Skeletal muscle cell (primary cell): ENCODE results near the gene ATP2B2.

Source experiments
- DNase-seq: peaks from one replicate; pipeline ENCODE4 v3.0.0-alpha.2; 2010; ENCODE audit warnings: low read depth
- H3K4me3 ChIP-seq: 2 replicates; pipeline ENCODE4 v1.5.1; 2011; ENCODE audit warnings: low read depth, mild to moderate bottlenecking, control low read depth, low read length, moderate library complexity

The ATP2B2 gene

GRCh38 chr3:10379161-10379560, 126.2 kb downstream of the ATP2B2 start:
- H3K4me3 ChIP-seq: no peak overlapping the region
- no peak for DNase-seq

GRCh38 chr3:10378742-10379141, 126.6 kb downstream of the ATP2B2 start:
- H3K4me3 ChIP-seq: no peak overlapping the region
- no peak for DNase-seq

DNA sequence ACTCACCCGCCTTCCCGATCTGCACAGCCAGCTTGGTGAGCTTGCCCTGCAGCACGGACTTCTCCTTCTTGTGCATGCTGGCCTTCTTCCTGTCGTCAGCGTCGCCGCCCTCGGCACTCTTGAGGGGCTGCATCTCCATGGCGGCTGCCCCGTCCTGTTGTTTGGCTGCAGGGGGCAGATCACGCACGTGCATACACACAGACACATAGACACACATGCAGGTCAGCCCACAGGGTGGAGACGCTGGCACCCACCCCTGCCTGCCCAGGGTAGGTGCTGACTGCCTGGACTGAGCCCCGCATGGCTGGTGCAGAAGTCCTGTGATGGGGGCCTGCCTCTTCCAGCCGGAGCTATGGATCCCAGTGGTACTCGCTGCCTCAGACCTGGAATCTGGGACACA, 127.1 kb downstream of the ATP2B2 start:
- no peak overlapping the region for H3K4me3 ChIP-seq
- no peak for DNase-seq

GRCh38 chr3:10377148-10377725, 128.1 kb downstream of the ATP2B2 start:
- no peak for DNase-seq
- H3K4me3 ChIP-seq: no peak overlapping the region

GRCh38 chr3:10376353-10376752, 129.0 kb downstream of the ATP2B2 start:
- DNase-seq: no peak
- H3K4me3 ChIP-seq: no peak overlapping the region

DNA sequence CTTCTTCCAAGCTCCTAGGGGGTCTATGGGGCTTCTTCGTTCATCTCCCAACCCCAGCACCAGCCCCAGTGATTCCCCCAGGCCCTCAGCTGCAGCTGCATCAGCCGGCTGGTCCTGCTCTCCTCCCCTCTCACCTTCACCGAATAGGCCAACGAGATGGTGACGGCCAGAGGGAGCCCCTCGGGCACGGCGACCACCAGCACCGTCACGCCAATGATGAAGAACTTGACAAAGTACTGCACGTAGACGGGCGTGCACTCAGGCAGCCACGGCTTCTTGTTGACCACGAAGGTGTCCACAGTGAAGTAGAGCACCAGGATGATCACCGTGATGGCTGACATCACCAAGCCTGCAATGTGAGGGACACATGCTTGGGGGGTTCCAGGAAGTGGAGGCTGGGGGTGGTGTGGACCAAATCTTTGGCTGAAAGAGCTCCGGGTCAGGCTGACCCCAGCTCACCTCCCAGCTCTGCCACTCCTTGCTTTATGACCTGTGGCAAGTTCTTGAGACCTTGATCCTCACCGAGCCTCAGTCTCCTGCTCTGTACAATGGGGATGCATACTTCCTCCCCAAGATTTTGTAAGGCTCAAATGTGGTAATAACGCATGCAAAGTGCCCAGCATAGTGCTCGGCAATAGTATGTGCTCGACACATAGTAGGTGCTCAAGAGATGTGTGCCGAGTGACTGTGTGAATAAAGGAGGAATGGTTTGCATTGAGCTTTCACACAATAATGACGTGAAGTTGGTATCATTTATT, 129.9 kb downstream of the ATP2B2 start:
- DNase-seq: no peak
- H3K4me3 ChIP-seq: no peak overlapping the region

DNA sequence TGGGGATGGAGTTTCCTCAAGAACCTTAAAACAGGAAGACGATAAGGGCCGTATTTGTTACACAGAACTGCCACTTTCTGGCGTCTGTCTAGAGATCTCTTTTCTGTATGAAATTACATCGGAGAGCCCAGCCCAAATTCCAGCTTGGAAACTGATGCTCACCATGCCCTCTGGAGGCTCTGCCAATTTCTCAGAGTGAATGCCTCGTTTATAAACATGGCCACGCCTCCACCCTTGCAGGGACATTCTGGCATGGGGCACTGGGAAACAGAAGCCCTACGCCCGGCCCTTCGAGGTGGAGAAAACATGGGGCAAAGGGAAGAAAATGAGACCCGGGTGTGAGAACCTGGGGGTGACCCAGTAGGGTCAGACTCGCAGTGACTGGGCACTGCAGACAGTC, 131.1 kb downstream of the ATP2B2 start:
- no peak for DNase-seq
- no peak overlapping the region for H3K4me3 ChIP-seq

- no peak for DNase-seq
- no peak overlapping the region for H3K4me3 ChIP-seq
Observed at GRCh38 chr3:10373686-10374261, 131.6 kb downstream of the ATP2B2 start.

DNA sequence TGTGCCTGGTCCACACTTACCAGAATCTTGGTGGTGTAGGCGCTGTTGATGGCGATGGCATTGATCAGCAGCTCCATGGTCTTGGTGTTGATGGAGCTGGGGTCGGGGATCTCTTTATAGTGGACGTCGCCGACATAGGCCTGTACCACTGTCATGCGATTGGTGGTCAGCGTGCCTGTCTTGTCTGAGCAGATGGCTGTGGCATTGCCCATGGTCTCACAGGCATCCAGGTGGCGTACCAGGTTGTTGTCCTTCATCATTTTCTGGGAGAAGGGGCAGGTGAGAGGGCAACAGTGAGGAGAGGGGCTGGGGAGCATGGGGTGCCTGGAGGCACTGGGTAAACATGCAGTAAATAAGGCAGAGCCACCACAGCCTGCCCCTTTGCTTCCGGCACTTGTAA, 133.6 kb downstream of the ATP2B2 start:
- H3K4me3 ChIP-seq: no peak overlapping the region
- DNase-seq: no peak

GRCh38 chr3:10371167-10371566, 134.2 kb downstream of the ATP2B2 start:
- H3K4me3 ChIP-seq: no peak overlapping the region
- no peak for DNase-seq

DNA sequence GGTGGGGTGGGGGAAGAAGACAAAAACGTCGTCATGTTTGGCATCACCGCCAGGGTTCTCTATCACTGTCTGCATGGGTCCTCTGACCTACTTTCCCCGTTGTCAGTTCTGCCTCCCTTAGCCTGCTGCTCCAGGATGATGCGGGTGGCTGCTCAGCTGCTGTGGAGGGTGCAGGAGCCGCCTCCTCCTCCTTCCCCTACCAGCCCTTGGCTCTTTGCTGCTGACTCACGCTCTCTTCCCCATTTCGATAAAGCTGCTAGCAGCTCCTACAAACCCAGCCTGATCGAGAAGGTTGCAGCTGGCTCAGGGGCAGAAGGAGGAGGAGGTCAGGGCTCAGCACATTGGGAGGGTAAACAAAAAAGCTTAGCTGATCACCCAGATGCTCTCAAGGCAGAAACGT, 135.0 kb downstream of the ATP2B2 start:
- no peak for DNase-seq
- no peak overlapping the region for H3K4me3 ChIP-seq

DNA sequence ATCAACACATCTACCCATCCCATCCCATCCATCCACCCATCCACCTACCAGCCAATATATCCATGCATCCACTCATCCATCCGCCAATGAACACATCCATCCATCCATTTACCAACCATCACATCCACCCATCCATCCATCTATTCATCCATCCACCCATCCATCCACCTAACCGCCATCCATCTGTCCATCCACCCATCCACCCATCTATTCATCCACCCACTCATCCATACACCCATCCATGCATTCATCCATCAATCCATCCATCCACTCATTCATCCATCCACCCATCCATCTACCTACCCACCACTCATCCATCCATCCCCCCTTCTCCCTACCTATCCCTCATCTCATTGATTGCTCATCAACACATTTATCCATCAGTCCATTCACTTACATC, 136.9 kb downstream of the ATP2B2 start:
- DNase-seq: no peak
- no peak overlapping the region for H3K4me3 ChIP-seq

GRCh38 chr3:10367506-10367905, 137.9 kb downstream of the ATP2B2 start:
- DNase-seq: no peak
- H3K4me3 ChIP-seq: no peak overlapping the region

DNA sequence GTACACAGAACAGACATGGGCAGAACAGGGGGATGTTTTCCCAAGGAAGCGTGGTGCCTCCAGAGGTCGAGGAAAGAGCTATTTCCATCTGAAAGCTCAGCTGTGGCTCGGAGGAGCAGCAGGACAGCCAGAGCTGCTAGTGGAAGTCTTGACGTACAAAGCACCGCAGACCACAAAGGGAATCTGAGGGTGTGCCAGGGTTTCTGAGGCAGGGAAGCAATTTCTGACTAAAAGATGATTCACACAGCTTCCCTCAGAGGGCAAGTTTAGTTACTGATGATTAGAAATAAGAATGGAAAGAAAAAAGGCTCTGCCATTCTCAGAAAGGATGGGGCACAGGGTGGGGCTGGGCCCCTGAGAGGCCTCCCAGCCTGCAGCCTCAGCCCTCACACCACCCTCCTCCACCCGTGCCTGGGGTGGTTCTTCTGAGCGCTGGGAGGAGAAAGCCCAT, 138.7 kb downstream of the ATP2B2 start:
- DNase-seq: peak; percentile 98
- H3K4me3 ChIP-seq: no peak overlapping the region

GRCh38 chr3:10365791-10366190, 139.6 kb downstream of the ATP2B2 start:
- DNase-seq: no peak
- H3K4me3 ChIP-seq: no peak overlapping the region

DNA sequence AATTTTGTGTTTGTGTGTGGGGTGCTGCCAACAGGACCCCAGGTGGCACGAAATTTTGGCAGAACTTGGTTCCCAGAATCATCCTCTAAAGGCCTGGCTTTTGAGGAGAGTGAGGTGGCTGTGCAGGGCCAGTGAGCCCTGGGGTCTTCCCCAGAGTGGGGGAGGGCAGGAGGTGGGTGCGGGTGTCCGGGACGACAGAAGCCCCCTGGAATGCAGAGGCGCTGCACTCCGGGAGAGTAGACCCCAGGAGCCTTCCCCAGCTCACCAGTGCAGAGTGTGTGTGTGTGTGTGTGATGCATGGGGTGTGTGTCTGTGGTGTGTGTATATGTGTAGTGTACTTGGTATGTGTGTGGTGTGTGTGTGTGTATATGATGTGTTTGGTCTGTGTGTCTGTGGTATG, 140.1 kb downstream of the ATP2B2 start:
- no peak overlapping the region for H3K4me3 ChIP-seq
- no peak for DNase-seq

GRCh38 chr3:10364806-10365205, 140.6 kb downstream of the ATP2B2 start:
- no peak overlapping the region for H3K4me3 ChIP-seq

GRCh38 chr3:10363935-10364334, 141.5 kb downstream of the ATP2B2 start:
- DNase-seq: no peak
- no peak overlapping the region for H3K4me3 ChIP-seq

More at GRCh38 chr3:10364806-10365205, 140.6 kb downstream of the ATP2B2 start:
- DNase-seq: no peak

DNA sequence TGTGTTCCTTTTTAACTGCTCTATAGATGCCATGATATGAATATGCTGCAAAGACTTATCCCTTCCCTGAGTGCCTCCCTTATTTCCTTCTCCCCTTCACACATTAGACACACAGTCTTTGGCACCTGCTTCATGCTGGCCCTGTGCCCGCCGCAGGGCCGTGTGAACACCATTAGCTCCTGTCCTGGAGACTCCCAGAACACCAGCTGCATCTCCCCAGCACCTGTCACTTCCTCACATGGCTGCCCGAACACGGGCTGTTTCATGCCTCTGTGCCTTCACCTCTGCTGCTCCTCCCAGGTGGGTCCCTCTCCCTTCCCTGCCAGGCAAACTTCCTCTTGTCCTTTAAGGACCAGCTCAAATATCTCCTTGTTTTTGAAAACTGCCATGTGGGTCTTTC, 144.0 kb downstream of the ATP2B2 start:
- no peak for DNase-seq
- H3K4me3 ChIP-seq: no peak overlapping the region

GRCh38 chr3:10360478-10360877, 144.9 kb downstream of the ATP2B2 start:
- DNase-seq: no peak
- H3K4me3 ChIP-seq: no peak overlapping the region

DNA sequence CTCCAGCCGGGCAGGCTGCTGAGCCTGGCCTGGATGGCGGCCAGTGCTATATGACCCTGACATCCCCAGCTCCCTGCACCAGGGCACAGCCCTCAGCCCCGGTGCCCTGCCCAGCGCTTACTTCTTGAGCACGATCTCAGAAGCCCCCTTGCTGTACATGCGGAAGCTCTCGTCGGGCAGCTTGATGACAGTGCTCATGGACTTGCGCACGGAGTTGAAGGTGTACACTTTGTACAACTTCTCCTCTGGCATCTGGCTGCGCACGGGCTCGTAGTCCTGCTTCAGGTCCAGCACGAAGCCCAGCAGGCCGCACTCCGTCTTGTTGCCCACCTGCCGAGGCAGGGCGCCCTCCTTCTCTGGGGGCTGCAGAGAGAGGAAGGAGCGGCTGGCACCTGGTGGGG, 145.6 kb downstream of the ATP2B2 start:
- no peak for DNase-seq
- no peak overlapping the region for H3K4me3 ChIP-seq
